ENCODE measurements around the gene IL20RB.
"Not testable (repeated sequence)": the region's sequence is repeated elsewhere in the genome, so short reads cannot be mapped to it uniquely, and the experiment has no call there.

The IL20RB gene

GRCh38 chr3:136943436-136943835, 14.3 kb upstream of the IL20RB start:
- DNase-seq (ENCODE audit: low read depth in 3 of 3, low spot score in 1 of 3): no peak

DNA sequence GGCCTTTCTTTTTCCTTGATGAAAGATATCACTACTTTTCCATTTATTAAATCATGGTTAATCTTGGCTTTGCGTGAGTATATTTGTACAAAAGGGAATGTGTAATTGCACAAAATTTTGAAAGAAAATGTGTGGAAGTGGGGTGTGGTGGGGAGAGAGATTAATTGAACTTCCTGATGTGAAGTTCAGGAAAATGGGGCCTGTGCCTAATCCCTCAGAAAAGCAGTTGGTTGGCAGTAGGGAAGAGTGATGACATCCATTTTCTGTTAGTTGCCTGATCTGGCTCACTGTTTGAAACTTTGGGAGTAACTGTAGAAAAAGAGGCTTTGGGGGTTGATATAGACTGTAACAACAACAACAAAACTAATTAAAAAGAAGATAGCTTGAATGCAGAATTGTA, 10.8 kb upstream of the IL20RB start:
- DNase-seq (ENCODE audit: low read depth in 3 of 3, low spot score in 1 of 3): no peak

DNA sequence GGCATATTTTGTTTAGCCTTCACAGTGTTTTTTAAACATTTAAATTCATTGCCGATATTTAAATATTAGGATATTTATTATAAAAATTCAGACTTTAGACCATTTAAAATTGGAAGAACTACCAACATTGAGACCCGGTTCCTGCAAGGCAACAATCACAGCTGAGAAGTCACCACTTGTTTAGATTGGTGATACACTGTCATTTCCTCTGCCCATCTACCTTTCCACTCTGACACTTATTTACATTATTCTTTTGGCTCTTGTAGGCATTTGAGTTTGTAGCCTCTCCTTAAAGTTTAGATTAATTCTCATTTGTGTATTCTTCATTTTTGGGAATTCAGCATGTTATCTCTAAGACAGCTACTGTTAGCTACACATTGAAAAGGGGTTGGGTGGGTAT, 10.3 kb upstream of the IL20RB start:
- no peak for DNase-seq (ENCODE audit: low read depth in 3 of 3, low spot score in 1 of 3)

GRCh38 chr3:136949146-136949545, 8.6 kb upstream of the IL20RB start:
- DNase-seq (ENCODE audit: low read depth in 3 of 3, low spot score in 1 of 3): no peak

GRCh38 chr3:136949708-136950107, 8.1 kb upstream of the IL20RB start:
- no peak for DNase-seq (ENCODE audit: low read depth in 3 of 3, low spot score in 1 of 3)

DNA sequence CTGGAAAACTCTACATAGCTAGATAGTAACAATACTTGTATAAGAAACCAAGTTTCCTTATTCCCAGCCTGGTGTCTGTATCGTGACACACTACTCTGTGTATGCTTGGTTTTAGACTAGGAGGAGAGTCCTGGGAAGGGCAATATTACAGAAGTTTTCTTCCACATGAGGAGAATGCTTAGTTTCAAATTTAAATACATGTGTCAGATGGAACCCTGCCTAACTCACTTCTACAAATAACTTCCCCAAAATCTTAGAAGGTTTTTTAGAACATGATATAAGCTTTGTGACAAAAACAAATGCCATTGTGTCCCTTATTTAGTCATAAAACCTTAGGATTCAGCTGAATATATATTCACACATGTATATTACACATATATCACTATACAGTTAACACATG, 7.2 kb upstream of the IL20RB start:
- DNase-seq (ENCODE audit: low read depth in 3 of 3, low spot score in 1 of 3): no peak

DNA sequence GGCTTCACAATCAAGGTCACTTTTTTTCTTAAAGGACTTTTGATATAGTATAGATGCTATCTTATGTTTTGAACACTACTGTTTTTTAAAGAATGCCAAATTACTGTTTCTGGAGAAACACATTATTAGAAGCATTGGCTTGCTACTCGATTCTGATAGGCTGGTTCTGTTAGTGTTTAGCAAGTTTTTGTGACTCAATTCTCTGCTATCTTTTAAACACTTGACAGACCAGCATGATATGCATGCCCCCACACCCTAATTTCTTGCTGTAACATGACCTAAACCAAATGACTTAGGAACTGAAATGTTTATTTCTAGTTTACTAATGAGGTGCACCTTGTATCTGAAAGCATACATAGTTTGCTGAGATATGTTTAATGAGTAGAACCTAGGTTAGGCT, 5.5 kb upstream of the IL20RB start:
- DNase-seq (ENCODE audit: low read depth in 3 of 3, low spot score in 1 of 3): no peak

GRCh38 chr3:136954251-136954650, 3.5 kb upstream of the IL20RB start:
- no peak for DNase-seq (ENCODE audit: low read depth in 3 of 3, low spot score in 1 of 3)

DNA sequence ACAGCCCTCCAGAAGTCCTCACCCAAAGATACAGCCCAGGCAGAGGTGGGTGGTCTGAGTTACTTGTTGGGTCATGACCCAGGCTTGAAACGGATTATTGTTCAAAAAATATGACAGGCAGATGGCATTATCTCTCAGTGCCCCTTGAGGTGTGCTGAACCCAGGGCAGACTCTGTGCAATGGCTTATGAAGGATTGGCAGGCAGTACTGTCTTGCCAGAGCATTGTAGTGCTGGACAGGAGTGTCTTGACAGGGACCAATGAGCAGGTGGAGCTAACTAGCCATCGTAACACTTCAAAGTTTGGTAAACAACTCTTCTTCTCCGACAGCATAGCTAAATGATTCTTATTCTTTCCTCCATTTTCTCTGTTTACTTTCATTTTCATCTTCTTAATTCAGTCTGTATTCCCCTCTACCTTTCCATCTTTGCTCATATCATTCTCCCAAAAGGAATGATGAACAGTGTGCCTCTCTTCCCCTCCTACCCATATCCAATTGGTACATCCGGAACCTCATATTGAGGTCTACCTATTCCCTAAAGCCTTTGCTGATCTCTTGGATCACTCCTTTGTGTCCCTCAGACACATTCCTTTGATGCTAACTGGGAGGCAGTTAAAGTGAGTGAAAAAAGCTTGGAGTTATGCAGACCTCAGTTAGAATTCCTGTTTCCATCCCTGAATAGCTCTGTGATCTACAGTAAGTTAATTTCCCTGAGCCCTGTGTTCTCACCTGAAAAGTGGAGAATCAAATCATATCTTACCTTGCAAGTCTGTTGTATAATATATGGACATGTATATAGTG, 2.6 kb upstream of the IL20RB start:
- DNase-seq (ENCODE audit: low read depth in 3 of 3, low spot score in 1 of 3): no peak

DNA sequence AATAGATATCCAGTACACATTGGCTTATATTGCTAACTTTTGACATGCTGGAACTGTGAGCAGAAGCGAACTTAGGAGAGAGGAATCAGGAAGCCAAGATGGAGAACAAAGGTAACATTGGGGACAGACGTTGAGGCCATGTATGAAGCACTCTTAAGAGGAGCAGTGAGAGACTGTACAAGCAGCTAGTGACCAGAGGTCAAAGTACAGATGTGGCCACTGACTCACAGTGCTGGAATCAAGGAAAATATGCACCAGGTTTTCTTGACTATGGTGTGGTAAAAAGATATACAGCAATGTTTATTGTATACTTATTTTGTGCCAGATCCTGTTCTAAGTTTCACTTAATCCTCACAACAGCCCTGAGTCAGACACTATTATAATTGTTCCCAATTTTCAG, 2.0 kb upstream of the IL20RB start:
- no peak for DNase-seq (ENCODE audit: low read depth in 3 of 3, low spot score in 1 of 3)

GRCh38 chr3:136956971-136957370, 812 bp upstream of the IL20RB start:
- no peak for DNase-seq (ENCODE audit: low read depth in 3 of 3, low spot score in 1 of 3)

GRCh38 chr3:136958939-136959338, 1.2 kb downstream of the IL20RB start:
- DNase-seq (ENCODE audit: low read depth in 3 of 3, low spot score in 1 of 3): no peak

GRCh38 chr3:136959599-136959998, 1.8 kb downstream of the IL20RB start:
- DNase-seq (ENCODE audit: low read depth in 3 of 3, low spot score in 1 of 3): no peak

GRCh38 chr3:136960838-136961836, 3.4 kb downstream of the IL20RB start:
- no peak for DNase-seq (ENCODE audit: low read depth in 3 of 3, low spot score in 1 of 3)

DNA sequence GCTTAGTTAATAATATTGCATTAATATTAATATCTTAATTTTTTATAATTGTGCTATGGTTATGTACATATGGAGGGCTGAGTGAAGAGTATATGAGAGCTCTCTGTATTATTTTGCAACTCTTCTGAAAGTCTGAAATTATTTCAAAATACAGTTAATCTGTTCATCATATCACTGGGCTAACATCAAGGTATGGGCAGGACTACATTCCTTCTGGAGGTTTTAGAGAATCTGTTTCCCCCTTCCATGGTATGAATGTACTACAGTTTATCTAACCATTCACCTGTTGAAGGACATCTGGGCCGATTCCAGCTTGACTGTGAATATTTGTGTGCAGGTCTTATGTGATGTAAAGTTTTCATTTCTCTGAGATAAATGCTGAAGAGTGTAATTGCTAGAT, 5.1 kb downstream of the IL20RB start:
- no peak for DNase-seq (ENCODE audit: low read depth in 3 of 3, low spot score in 1 of 3)

DNA sequence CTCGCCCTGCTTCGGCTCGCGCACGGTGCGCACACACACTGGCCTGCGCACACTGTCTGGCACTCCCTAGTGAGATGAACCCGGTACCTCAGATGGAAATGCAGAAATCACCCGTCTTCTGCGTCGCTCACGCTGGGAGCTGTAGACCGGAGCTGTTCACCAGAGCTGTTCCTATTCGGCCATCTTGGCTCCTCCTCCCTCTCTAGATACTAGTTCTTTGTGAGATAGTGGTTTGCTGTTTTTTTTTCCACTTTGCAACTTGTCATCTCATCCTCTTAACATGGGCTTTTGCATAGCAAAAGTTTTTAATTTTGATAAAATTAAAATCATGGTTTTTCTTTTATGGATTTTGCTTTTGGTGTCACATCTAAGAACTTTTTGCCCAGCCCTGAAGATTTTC, 11.8 kb downstream of the IL20RB start:
- not testable (repeated sequence) for DNase-seq (ENCODE audit: low read depth in 3 of 3, low spot score in 1 of 3)

GRCh38 chr3:136973352-136973751, 15.6 kb downstream of the IL20RB start:
- no peak for DNase-seq (ENCODE audit: low read depth in 3 of 3, low spot score in 1 of 3)

- no peak for DNase-seq (ENCODE audit: low read depth in 3 of 3, low spot score in 1 of 3)
These were observed 16.9 kb downstream of the IL20RB start for GRCh38 chr3:136974670-136975069.

DNA sequence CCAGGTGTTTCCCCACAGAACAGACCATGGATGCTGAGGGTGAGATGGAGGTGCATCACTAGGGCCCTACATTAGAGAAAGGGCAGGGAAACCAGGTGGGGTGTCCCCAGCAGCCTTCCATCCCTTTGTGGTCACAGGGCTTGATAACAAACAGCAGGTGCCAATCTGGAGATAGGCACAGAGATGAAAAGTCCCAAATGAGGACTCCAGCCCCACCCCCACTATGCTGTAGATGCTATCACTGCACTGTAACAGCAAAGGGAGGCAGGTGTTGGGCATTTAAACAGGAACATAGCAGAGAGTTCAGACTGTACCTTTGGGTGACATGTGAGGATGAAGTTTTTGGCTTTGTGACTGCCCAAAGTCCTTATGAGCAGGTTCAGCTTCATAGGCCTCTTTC, 21.4 kb downstream of the IL20RB start:
- no peak for DNase-seq (ENCODE audit: low read depth in 3 of 3, low spot score in 1 of 3)

DNA sequence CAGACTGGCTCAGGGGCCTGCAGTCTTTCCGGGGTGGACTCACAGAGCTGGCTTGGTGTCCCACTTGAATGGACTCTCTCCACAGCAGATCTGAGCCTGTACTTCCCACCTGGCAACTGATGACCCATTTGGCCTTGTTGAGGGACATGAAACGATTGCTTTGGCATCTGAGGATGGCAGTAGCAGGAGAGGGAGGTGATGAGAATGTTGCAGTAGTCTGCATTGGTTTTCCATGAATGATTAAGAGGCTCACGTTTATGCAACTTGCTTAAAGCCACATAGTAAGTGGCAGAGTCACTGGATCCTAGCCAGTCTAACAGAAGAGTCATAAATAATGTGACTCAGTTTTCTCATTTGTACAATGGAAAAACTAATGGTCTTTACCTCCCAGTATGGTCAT, 21.9 kb downstream of the IL20RB start:
- no peak for DNase-seq (ENCODE audit: low read depth in 3 of 3, low spot score in 1 of 3)

GRCh38 chr3:136982033-136982432, 24.2 kb downstream of the IL20RB start:
- no peak for DNase-seq (ENCODE audit: low read depth in 3 of 3, low spot score in 1 of 3)

DNA sequence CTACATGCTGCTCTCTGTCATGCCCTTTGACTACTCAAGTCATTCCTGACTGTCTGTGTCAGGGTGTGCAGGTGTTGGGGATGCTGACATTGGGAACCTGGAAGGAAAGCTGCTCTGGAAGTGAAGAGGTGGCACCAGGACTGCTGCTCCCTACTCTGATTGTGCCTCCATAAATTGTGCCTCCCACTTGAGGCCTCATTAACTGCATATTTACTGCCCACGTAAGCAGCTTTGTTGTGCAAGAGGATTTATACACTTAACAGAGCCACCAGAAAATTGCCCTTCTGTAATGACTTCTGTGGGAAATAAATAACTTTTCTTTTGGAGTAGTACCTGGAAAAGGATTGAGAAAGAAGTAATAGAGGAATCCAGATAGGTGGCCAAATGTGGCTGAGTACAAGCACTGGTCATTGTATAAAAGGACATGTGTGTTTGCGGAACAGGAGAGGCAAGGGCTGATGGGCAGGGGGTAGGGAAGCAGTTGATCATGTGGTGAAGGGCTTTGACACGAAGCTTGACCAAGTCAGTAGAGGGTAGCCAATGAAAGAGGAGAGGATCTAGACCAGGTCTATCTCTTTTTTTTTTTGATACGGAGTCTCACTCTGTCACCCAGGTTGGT, 24.8 kb downstream of the IL20RB start:
- no peak for DNase-seq (ENCODE audit: low read depth in 3 of 3, low spot score in 1 of 3)
